Stomach (tissue), 9 donors: ENCODE data around the gene CALHM3. TPM values are rescaled to one million over a fixed set of nuclear protein-coding genes. Genes with fewer than 3 reads are reported as not detected.

ENCODE experiments used
- DNase-seq, 2 donors: peaks; one replicate each; pipeline versions ENCODE4 v3.0.0 to v3.0.0-alpha.2; 2013 to 2019
- H3K27ac ChIP-seq, 5 donors: fragments of 200-600 bp in 4 of 5; sonication (generic) in 4 of 5; one replicate each; pipeline ENCODE4 v1.5.1; 2013 to 2019; ENCODE audit warnings: mild to moderate bottlenecking in 1 of 5, moderate library complexity in 1 of 5
- H3K27me3 ChIP-seq, 3 donors: fragments of 200-600 bp; sonication (generic); one replicate each; pipeline ENCODE4 v1.5.1; 2017 to 2019; ENCODE audit warnings: mixed run types in 1 of 3
- H3K36me3 ChIP-seq, 4 donors: fragments of 200-600 bp; sonication (generic); 1 replicate in 3 of 4; 2 replicates in 1 of 4; pipeline ENCODE4 v1.5.1; 2016 to 2019
- H3K4me1 ChIP-seq, 4 donors: fragments of 200-600 bp; sonication (generic); one replicate each; pipeline ENCODE4 v1.5.1; 2016 to 2019
- H3K4me3 ChIP-seq, 4 donors: fragments of 200-600 bp; sonication (generic) in 3 of 4; one replicate each; pipeline ENCODE4 v1.5.1; 2016 to 2019; ENCODE audit warnings: mild to moderate bottlenecking in 1 of 4
- H3K9me3 ChIP-seq, 4 donors: fragments of 200-600 bp; sonication (generic); one replicate each; pipeline ENCODE4 v1.5.1; 2016 to 2019
- EP300 ChIP-seq: sonication (generic); formaldehyde crosslinking; IDR thresholded peaks from one replicate; pipeline ENCODE4 v1.6.1; 2017; ENCODE audit warnings: antibody characterized with exemption
- POLR2A ChIP-seq, 4 donors: fragments of 450-650 bp; IDR thresholded peaks; one replicate each; pipeline ENCODE4 v1.6.1; 2016; ENCODE audit warnings: antibody characterized with exemption in 4 of 4, control low read depth in 2 of 4, mild to moderate bottlenecking in 1 of 4, moderate library complexity in 1 of 4
- POLR2AphosphoS5 ChIP-seq, 3 donors: sonication (generic); formaldehyde crosslinking; IDR thresholded peaks; one replicate each; pipeline ENCODE4 v1.6.1; 2016; ENCODE audit warnings: antibody characterized with exemption in 3 of 3
- WGBS, 5 donors: extraction: QIAGEN DNeasy Blood & Tissue Kit in 3 of 5; methylation state at CpG; one replicate each; pipeline versions ENCODE4 v1.1.5 to v1.1.7; 2013 to 2018; 5-methylcytosine and 5-hydroxymethylcytosine counted together
- intact Hi-C: fragments of 100-400 bp; cut with DNase I; formaldehyde crosslinking; loops from one replicate; pipeline ENCODE4 v1.15.1; 2023; ENCODE audit warnings: low total_unique reads
- polyA plus RNA-seq, 3 donors: library from polyadenylated mRNA; stranded (reverse); fragments of 200-250 nt; gene quantifications; one replicate each; pipeline ENCODE4 v1.2.3, GENCODE V29; 2013
- total RNA-seq, 5 donors: library from RNA; depleted of rRNA; stranded (reverse); fragments of >200 nt; gene quantifications; one replicate each; pipeline versions ENCODE4 v1.1.0 to v1.2.3, GENCODE V29; 2014 to 2016
- TF ChIP-seq, protein P1 (sequence below), 7 experiments: fragments of 450-650 bp in 4 of 7; fragments of 200-600 bp in 3 of 7; sonication (generic) in 3 of 7; IDR thresholded peaks; one replicate each; pipeline ENCODE4 v1.5.1; 2016 to 2019; ENCODE audit warnings: antibody characterized with exemption in 7 of 7, control low read depth in 2 of 7, mild to moderate bottlenecking in 1 of 7
- donor health status: healthy with polysubstance abuse.
- donor health status: Bipolar disorder and iron deficiency.
- donor health status: healthy.

CALHM3 gene
- total and polyA plus RNA-seq, 8 donors = not detected

- intact Hi-C loops = no loop called here
- Histone ChIP-seq H3K27me3 (no peaks in the 10 kb centered on the region), H3K4me1 (no peaks in the 10 kb centered on the region), H3K36me3 (peaks cover 39 to 100% (median 96%) of the 10 kb centered on the region in 4 donors), H3K27ac (no peak overlapping the region), H3K9me3 (no peaks in the 10 kb centered on the region), H3K4me3 (no peak overlapping the region)
- no peak for DNase-seq
- WGBS, 5 donors = 71 to 77% (median 72%) methylated on average over 5 of the region's 5 CpGs
- TF ChIP-seq POLR2AphosphoS5 (IDR thresholded peaks at IDR 0.05) (no peak), EP300 (no peak), POLR2A (IDR thresholded peaks at IDR 0.05) (no peak)
- TF ChIP-seq, protein P1, sequence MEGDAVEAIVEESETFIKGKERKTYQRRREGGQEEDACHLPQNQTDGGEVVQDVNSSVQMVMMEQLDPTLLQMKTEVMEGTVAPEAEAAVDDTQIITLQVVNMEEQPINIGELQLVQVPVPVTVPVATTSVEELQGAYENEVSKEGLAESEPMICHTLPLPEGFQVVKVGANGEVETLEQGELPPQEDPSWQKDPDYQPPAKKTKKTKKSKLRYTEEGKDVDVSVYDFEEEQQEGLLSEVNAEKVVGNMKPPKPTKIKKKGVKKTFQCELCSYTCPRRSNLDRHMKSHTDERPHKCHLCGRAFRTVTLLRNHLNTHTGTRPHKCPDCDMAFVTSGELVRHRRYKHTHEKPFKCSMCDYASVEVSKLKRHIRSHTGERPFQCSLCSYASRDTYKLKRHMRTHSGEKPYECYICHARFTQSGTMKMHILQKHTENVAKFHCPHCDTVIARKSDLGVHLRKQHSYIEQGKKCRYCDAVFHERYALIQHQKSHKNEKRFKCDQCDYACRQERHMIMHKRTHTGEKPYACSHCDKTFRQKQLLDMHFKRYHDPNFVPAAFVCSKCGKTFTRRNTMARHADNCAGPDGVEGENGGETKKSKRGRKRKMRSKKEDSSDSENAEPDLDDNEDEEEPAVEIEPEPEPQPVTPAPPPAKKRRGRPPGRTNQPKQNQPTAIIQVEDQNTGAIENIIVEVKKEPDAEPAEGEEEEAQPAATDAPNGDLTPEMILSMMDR (IDR thresholded peaks at IDR 0.05) = no peak
These were observed 49.9 kb downstream of the CALHM3 start for GRCh38 chr10:103428989-103429643.

- no peaks in the 10 kb centered on the region for H3K9me3 ChIP-seq
- no peak overlapping the region for H3K4me3 ChIP-seq
- no peak overlapping the region for H3K27ac ChIP-seq
- no peaks in the 10 kb centered on the region for H3K4me1 ChIP-seq
- H3K36me3 ChIP-seq = peaks cover 47 to 100% (median 96%) of the 10 kb centered on the region in 4 donors
- TF ChIP-seq EP300 (no peak), POLR2AphosphoS5 (IDR thresholded peaks at IDR 0.05) (no peak), POLR2A (IDR thresholded peaks at IDR 0.05) (no peak)
- TF ChIP-seq, protein P1 (IDR thresholded peaks at IDR 0.05) = no peak
- 90 to 95% (median 94%) methylated on average over 9 of the region's 9 CpGs for WGBS, 5 donors
- DNase-seq = no peak
- intact Hi-C loops = no loop called here
- no peaks in the 10 kb centered on the region for H3K27me3 ChIP-seq
These were observed 51.2 kb downstream of the CALHM3 start for GRCh38 chr10:103427866-103428265.

DNA sequence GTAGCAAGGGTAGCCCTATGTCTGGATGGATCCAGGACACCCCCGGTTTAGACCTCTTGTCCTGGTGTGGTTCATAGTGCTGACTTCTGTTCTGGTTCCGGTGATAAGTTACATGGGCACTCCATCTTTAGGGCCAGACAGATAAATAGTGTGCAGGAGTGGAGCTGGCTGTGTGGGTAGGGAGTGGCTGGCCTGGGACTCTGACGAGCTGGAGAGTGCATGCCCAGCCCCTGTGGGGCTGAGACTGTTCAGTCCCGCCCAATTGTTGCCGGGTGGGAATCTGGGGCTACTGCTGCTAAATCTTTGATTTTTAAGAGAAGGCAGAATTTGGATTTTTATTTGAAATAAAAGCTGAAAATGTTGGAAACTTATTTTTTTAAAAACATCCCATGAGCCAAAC lies 55.3 kb downstream of the CALHM3 start:
- intact Hi-C loops = no loop called here
- WGBS, 5 donors = 85 to 89% (median 89%) methylated on average over 5 of the region's 5 CpGs
- Histone ChIP-seq H3K9me3 (no peaks in the 10 kb centered on the region), H3K4me1 (no peaks in the 10 kb centered on the region), H3K4me3 (no peak overlapping the region), H3K36me3 (peaks cover 77 to 100% (median 98%) of the 10 kb centered on the region in 4 donors), H3K27ac (no peak overlapping the region), H3K27me3 (no peaks in the 10 kb centered on the region)
- TF ChIP-seq EP300 (no peak), POLR2AphosphoS5 (IDR thresholded peaks at IDR 0.05) (no peak), POLR2A (IDR thresholded peaks at IDR 0.05) (no peak)
- TF ChIP-seq, protein P1 (IDR thresholded peaks at IDR 0.05) = no peak
- DNase-seq = no peak

Other genes with a start within 250 kb of the CALHM3 start
- not detected for gene RPEL1, start 233.4 kb downstream of the CALHM3 start, total RNA-seq
- gene RPEL1, start 233.4 kb downstream of the CALHM3 start, polyA plus RNA-seq = not detected
- gene INA, start 202.1 kb downstream of the CALHM3 start, total RNA-seq = 1 to 10 TPM in 1 of 5 donors, under 1 TPM in 2, not detected in 2; 0.29 to 1.8 (median 0.72) TPM
- 1 to 10 TPM in 2 of 3 donors, under 1 TPM in 1; 0.92 to 1.4 (median 1.2) TPM for gene INA, start 202.1 kb downstream of the CALHM3 start, polyA plus RNA-seq
- gene PCGF6, start 128.1 kb downstream of the CALHM3 start, total RNA-seq = 10 to 100 TPM in 4 of 5 donors, not detected in 1; 13.2 to 51.0 (median 29.8) TPM
- 1 to 10 TPM; 5.6 to 7.3 (median 6.2) TPM for gene PCGF6, start 128.1 kb downstream of the CALHM3 start, polyA plus RNA-seq
- 10 to 100 TPM in 1 of 5 donors, 1 to 10 TPM in 3, not detected in 1; 1.3 to 15.6 (median 5.1) TPM for gene TAF5, start 111.3 kb downstream of the CALHM3 start, total RNA-seq
- 1 to 10 TPM in 2 of 3 donors, under 1 TPM in 1; 0.92 to 1.8 (median 1.4) TPM for gene TAF5, start 111.3 kb downstream of the CALHM3 start, polyA plus RNA-seq
- 100 to 1,000 TPM in 4 of 5 donors, 10 to 100 TPM in 1; 26.4 to 550 (median 195) TPM for gene ATP5MK, start 82.8 kb downstream of the CALHM3 start, total RNA-seq
- gene ATP5MK, start 82.8 kb downstream of the CALHM3 start, polyA plus RNA-seq = 1,000 to 10,000 TPM in 2 of 3 donors, 100 to 1,000 TPM in 1; 891 to 1,448 (median 1,292) TPM
- gene PDCD11, start 82.6 kb downstream of the CALHM3 start, total RNA-seq = 10 to 100 TPM in 4 of 5 donors, 1 to 10 TPM in 1; 2.3 to 28.0 (median 17.9) TPM
- 10 to 100 TPM in 2 of 3 donors, 1 to 10 TPM in 1; 9.5 to 11.7 (median 10.5) TPM for gene PDCD11, start 82.6 kb downstream of the CALHM3 start, polyA plus RNA-seq
- 10 to 100 TPM in 2 of 5 donors, 1 to 10 TPM in 3; 1.8 to 30.1 (median 6.4) TPM for gene CALHM2, start 26.9 kb downstream of the CALHM3 start, total RNA-seq
- gene CALHM2, start 26.9 kb downstream of the CALHM3 start, polyA plus RNA-seq = 10 to 100 TPM in 2 of 3 donors, 1 to 10 TPM in 1; 7.4 to 13.3 (median 12.7) TPM
- gene CALHM1, start 20.3 kb downstream of the CALHM3 start, total RNA-seq = not detected
- gene CALHM1, start 20.3 kb downstream of the CALHM3 start, polyA plus RNA-seq = not detected
- 100 to 1,000 TPM in 1 of 5 donors, 1 to 10 TPM in 3, under 1 TPM in 1; 0.89 to 136 (median 3.3) TPM for gene NEURL1, start 14.5 kb upstream of the CALHM3 start, total RNA-seq
- gene NEURL1, start 14.5 kb upstream of the CALHM3 start, polyA plus RNA-seq = 1 to 10 TPM; 1.2 to 9.5 (median 2.7) TPM